HG02973 (cell line): ENCODE measurements around the gene AARS1.
"Not testable (repeated sequence)": the region's sequence is repeated elsewhere in the genome, so short reads cannot be mapped to it uniquely, and the experiment has no call there.

Source experiments
- ATAC-seq: cut with Tn5 transposase; IDR thresholded peaks from one replicate; pipeline ENCODE4 v1.9.1; 2021; ENCODE audit warnings: moderate library complexity; ENCODE audit not compliant: unreplicated experiment

Gene AARS1

DNA sequence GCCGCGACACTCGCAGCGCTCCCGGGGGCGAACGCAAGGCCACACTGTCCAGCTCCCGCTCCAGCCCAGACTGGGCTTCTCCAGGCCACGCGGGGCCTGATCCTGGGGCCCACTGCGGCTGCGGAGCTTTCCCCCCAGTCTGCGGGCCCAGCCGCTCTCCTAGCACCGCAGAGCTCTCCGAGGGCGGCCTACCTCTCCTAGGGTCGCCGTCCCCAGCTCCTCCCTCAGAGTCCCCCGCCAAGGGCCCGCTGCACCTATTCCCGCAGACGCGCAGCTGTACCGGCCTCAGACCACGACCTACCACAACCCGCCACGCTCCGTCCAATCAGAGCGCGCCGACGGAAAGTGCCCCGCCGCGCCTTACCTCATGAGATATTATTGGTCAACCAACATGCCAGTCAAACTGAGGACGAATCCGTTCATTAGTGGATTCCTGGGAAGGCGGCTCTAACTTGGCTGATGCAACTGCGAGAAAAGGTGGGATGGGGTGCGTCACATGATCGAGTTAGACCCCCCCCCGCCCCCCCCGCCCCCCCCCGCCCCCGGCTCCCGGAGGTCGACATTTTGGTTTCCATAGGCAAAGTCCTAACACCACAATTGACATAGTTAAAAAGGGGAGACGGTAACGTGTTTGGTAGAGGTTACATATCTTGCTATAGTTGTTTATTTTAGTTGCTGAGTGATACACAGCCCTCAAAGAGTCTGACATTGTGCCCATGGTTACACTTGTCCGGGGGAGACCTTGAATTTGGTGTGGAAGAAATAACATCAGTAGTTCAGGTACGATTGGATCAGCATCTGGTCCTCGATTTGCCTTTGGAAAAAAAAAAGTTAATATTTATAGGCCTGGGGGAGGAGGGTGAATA, at the start of gene AARS1:
AARS1 (minus strand) TSS at position 278 of the 866 bp plus-strand sequence. CDS start 6,743 bp downstream, outside the sequence.
- ATAC-seq = peak; percentile 94

DNA sequence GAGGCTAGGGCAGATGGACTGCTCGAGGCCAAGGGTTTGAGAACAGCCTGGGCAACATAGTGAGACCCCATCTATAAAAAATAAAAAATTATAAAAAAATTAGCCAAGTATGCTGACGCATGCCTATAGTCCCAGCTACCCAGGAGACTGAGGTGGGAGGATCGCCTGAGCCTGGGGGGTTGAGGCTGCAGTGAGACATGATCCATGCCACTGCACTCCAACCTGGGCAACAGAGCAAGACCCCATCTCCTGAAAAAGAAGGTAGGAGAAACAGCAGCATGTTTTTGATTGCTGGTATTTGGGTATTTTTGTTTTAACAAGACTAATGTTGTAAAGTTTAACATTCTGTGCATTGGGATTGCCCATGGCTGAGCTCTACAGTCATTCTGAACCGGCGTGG, 48.5 kb upstream of the AARS1 start:
- no peak for ATAC-seq

DNA sequence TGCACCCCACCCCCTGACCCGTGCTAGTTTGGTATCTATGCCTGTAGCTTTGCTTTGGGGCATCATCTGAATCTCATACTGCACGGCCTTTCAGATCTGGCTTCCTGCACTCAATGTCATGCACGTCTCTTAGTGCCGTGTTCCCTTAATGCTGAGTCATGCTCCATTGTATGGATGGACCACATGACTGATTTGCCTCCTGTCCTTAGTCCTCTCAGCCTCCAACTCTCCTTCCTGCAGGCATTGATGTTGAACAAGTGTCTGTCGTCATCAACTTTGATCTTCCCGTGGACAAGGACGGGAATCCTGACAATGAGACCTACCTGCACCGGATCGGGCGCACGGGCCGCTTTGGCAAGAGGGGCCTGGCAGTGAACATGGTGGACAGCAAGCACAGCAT, 43.4 kb upstream of the AARS1 start:
- ATAC-seq = not testable (repeated sequence)

DNA sequence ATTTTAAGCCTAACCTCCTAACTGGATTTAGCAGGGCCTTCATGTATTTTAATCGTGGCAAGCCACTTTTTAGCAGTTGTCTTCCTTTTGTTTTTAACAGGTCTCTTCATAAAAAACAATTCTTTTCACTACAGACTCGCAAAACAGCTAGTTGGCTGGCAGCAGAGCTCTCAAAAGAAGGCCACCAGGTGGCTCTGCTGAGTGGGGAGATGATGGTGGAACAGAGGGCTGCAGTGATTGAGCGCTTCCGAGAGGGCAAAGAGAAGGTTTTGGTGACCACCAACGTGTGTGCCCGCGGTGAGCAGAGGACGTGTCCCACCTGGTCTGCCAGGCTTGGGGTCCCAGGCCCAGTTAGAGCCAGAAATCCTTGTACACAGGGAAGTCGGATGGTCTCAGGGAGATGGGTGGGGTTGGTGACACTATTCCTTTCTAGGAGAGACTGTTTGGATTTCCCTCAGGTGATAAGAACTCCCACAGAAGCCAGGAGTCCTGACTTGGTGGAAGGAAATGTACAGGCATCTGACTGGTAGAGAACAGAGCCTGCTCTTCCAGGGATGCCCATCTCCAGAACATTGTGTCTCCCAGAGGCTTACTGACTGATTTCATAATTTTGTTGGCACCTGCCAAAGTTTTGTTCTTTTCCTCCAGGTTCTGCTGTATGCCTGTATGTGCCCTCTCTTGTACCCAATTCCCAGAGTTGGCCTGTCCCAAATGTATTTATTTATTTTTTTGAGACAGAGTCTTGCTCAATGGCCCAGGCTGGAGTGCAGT, 42.5 kb upstream of the AARS1 start:
- ATAC-seq = no peak

DNA sequence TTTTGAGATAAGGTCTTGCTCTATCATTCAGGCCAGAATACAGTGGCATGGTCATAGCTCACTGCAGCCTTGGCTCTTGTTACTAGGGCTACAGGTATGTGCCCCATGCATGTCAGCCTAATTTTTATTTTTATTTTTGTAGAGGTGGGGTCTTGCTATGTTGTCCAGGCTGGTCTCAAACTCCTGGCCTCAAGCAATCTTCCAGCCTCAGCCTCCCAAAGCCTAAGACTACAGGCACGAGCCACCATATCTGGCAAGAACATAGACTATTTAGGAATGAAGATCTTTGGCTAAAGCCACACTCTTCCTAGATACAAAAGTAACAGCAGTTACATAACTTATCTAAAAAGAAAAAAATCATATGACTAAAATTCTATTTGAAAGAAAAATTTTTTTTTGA, 41.8 kb upstream of the AARS1 start:
- no peak for ATAC-seq

DNA sequence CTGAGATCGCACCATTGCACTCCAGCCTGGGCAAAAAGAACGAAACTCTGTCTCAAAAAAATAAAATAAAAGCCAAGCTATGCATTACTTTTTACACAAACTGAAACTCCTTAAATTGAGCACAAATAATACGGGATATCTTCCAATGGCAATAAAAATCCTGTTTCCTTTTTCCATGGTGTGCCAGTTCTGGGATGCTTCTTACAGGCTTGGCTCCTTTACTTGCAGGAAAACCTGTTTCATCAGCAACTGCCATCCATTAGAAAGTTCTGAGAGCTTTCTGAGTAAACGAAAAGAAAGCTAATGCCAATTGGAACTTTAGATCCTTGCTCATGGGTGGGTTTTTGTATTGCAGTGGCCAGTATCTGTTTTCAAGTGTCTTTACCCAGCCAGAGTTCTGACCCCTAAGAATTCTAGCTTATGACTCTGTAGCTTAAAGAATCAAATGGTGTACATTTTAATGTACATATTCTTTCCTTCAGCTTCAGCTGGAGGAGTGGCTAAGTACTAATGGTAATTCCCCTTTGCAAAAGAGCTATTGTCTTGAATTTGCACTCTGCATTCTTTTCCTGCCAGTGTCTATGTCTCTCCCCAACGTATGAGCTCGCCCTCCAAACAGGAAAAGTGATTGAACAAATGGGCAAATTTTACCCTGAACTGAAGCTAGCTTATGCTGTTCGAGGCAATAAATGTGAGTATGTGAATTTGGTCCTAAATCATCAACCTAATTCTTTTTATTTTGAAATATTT, 35.9 kb upstream of the AARS1 start:
- ATAC-seq = no peak

DNA sequence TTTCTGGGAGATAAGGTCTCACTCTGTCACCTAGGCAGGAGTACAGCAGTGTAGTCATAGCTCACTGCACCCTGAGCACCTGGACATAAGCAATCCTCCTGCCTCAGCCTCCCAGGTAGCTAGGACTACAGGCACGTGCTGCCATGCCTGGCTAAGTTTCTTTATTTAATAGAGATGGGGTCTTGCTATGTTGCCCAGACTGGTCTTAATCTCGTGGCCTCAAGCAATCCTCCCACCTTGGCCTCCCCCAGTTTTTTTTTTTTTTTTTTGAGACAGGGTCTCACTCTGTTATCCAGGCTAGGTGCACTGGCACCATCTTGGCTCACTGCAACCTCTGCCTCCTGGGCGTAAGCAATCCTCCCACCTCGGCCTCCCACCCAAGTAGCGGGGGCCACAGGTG, 30.8 kb upstream of the AARS1 start:
- no peak for ATAC-seq

DNA sequence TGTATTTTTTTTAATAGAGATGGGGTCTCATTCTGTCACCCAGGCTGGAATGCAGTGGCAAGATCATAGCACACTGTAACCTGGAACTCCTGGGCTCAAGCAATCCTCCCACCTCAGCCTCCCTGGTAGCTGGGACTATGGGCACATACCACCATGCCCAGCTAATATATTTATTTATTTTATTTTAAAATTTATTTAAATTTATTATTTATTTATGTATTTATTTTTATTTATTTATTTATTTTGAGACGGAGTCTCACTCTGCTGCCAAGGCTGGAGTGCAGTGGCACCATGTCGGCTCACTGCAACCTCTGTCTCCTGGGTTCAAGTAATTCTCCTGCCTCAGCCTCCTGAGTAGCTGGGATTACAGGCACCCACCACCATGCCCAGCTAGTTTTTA, 18.4 kb upstream of the AARS1 start:
- not testable (repeated sequence) for ATAC-seq

DNA sequence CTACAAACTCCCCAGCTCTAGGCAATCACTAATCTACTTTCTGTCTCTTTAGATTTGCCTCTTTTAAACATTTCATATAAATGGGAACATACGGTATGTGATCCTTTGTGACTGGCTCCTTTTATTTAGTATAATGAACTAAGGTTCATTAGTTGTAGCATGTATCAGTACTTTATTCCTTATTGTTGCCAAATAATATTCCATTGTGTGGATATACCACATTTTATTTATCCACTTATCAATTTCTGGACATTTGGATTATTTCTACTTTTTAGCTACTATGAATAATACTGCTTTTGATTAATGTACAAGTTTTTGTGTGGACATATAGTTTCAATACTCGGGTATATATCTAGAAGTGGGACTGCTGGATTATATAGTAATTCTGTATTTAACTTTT, 17.6 kb upstream of the AARS1 start:
- ATAC-seq = no peak

DNA sequence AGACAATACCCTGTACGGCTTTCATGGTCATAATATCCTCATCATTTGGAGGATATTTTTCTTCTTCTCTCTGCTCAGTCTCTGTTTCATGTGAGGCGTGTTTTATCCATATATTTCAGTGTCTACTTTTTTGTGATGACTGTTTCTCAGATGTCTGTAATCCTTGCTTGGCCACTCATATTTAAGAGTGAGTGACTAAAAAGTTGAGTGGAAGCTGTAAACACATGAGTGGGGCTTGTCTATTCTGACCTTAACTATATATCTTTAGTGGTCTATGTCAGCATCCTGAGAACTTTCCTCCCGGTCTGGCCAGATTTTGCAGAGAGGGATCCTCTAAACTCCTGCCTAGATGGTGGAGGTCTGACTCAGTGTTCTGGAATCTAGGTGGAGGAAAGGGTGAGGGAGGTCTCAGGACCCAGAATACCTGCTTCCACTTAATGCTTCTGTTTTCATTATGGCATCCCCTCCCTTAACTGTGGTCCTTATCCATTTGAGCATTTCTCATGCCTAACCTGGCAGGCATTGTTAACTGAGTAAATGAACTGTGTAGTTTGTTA, 15.7 kb upstream of the AARS1 start:
- ATAC-seq = no peak

DNA sequence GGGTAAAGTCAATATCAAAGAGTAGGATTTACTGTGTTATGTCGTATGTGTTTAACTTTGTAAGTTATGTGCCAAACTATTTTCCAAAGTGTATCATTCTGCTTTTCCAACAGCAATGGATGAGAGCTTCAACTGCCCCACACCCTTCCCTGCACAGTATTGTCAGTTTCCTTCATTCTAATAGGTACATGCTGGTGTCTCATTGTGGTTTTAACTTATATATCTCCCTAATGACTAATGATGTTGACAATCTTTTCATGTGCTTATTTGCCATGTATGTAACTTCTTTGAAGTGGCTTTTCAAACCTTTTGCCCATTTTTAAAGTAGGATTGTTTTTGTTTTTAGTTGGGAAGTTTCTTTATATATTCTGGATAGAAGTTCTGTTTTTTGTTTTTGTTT, 13.4 kb upstream of the AARS1 start:
- no peak for ATAC-seq

DNA sequence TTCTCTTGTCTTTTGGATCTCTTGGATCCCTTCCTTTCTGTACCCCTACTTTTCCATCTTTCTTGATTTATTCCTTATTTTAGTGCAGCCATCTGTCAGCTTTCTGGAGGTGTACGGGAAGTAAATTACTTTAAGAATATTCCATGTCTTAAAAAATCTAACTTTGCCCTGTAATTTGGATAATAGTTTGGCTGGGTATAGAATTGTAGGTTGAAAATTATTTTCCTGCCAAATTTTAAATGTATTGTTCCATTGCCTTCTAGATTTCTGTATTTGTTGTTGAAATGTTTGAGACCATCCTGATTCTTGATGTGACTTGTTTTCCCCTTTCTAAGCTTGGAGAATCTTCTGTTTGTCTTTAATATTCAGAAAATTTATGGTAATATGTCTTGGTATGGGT, 11.8 kb upstream of the AARS1 start:
- no peak for ATAC-seq

DNA sequence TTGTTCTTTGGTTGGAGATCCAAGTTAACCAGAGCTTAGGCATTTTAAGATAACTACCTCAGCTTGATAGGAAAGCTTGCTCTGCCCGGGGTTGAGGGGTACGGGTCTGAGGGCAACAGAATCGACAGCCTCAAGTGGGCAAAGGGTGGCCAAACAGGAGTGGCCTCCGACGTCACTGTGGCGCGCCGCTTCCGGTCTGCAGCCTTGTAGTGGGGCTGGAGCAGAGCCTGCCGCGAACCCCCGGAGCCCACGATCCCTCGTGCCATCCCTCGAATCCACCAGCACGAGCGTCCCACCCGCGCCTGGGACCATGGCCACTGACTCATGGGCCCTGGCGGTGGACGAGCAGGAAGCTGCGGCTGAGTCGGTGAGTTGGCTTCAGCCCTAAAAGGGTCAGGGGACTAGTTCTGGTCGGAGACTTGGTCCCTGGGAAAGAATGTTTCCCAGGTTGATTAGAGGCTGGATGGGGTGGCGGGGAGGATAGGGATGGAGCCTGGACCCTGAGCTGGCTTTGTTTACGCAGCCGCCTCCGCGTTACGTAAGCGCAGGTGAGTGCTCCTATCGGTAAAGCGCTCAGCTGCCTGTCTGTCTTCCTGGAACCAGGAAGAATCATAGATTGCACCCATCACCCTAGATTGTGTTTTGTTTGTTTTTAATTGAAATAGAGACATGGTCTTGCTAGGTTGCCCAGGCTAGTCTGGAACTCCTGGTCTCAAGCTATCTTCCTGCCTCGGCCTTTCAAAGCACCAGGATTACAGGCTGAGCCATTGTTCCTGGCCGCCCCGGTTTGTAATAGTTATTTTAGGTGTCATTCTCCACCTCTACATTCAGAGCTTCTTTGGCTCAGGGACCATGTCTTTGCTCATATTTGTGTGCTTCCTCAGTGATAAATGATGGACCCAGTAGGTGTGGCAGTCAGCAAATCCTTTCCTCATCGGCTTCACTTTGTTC, 10.0 kb upstream of the AARS1 start, which contains the start of gene DDX19B:
DDX19B (plus strand) TSS at position 199 of the 951 bp plus-strand sequence; CDS start at position 311, 112 bp downstream.
- peak; percentile 71 for ATAC-seq

DNA sequence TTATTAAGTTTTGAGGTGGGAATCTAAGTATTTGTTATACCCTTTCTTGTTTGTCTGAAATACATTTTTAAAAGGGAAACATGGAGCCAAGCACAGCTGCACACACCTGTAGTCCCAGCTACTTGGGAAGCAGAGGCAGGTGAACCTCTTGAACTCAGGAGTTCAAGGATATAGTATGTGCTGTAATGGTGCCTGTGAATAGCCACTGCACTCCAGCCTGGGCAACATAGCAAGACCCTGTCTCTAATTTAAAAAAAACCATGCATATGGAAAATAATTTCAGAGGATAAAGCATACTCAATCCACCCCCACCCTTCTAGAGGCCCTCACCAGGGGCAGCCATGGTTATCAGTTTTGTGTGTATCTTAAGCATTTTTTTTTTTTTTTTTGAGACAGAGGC, 6.3 kb upstream of the AARS1 start:
- ATAC-seq = no peak

DNA sequence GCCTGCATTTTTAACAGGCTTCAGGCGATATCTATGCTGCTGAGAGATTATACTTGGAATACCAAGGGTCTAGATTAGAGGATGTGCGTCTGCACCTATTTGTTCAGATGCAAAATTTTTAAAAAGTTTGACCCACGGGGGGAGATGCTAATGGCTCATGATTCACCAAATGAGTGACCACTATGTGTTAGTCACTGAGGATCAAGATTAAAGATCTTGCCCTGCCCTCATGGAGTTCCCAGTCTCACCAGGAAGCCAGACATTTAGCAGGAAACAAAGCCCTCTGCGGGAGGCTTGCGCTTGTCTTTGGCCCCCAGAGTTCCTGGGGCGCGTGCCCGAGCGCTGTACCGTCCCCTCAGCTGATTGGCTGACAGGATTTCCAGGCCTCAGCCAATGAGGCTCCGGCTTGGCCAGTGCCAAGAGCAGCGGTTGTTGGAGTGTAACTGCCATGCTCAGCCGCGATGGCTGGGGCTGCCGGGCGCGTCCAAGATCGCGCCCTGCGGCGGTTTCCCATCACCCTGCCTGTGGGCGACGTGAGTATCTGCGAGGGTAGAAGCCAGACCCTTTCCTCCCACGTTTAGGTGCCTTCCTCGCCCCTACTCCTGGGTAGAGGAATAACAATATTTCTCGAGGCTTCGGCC, 5.2 kb upstream of the AARS1 start:
- no peak for ATAC-seq

DNA sequence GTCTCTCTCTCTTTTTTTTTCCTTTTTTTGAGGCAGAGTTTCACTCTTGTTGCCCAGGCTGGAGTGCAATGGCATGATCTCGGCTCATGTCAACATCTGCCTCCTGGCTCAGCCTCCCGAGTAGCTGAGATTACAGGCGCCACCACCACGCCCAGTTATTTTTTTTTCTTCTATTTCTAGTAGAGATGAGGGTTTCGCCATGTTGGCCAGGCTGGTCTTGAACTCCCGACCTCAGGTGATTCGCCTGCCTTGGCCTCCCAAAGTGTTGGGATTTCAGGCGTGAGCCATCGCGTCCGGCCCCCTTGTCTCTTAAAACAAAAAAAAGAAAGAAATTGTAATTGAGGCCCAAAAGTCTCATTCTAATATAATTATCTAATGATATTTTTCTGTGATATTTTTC, 2.8 kb upstream of the AARS1 start:
- ATAC-seq = not testable (repeated sequence)

DNA sequence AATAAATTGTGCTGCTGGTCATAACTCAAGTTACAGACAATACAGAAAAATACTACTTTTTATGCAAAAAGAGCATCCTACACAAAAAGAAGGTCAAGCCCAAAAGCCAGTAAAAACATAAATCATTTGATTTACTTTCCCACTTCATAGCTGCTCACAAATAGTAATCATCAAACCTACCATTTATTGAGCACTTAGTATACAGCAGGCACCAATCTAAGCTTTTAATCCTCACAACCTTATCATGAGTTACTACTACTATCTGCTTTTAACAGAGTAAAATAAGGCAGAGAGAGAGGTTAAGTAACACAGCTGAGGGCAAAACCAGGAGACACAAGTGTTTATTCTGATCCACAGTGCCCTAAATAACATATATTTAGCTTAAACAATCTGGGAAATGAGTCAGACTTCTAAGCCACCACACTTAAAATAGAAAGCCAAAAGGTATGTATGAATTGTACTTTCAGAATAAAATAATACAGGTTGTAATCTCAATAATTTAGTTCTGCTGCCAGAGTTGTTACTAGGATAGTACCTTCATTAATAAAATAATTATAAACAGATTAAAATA, 1.7 kb upstream of the AARS1 start:
- ATAC-seq = no peak

DNA sequence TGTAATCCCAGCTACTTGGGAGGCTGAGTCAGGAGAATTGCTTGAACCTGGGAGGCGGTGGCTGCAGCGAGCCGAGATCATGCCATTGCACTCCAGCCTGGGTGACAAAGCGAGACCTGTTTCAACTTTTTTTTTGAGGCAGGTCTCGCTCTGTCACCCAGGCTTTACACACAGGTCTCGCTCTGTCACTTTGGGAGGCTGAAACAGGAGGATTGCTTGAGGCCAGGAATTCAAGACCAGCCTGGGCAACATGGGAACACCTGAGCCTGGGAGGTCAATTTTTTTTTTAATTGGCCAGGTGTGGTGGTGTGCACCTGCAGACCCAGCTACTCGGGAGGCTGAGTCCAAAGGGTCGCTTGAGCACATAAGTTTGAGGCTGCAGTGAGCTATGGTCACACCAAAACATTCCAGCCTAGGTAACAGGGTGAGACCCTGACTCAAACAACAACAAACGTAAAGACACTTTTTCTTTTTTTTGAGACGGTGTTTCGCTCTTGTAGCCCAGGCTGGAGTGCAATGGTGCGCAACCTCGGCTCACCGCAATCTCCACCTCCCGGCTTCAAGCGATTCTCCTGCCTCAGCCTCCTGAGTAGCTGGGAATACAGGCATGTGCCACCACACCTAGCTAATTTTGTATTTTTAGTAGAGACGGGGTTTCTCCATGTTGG, 1.9 kb downstream of the AARS1 start:
- ATAC-seq = not testable (repeated sequence)
